Fibroblast of the conjunctiva (primary cell): ENCODE data around the gene PLA2G15.

Experiments
- DNase-seq: peaks from one replicate; pipeline ENCODE4 v3.0.0-alpha.2; 2010; ENCODE audit warnings: low read depth

Gene PLA2G15

GRCh38 chr16:68244903-68245853 is at the start of gene PLA2G15:
PLA2G15 (plus strand) TSS chr16:68245373; CDS start chr16:68245427, 54 bp downstream.
- DNase-seq = peak; percentile 85

GRCh38 chr16:68197250-68197649 is 47.9 kb upstream of the PLA2G15 start:
- DNase-seq = no peak

GRCh38 chr16:68200088-68200783 is 44.9 kb upstream of the PLA2G15 start:
- no peak for DNase-seq

- no peak for DNase-seq
These were observed 43.1 kb upstream of the PLA2G15 start for GRCh38 chr16:68202091-68202519.

GRCh38 chr16:68206245-68206644 is 38.9 kb upstream of the PLA2G15 start:
- DNase-seq = no peak

GRCh38 chr16:68214726-68215125 is 30.4 kb upstream of the PLA2G15 start:
- no peak for DNase-seq

GRCh38 chr16:68215302-68215701 is 29.9 kb upstream of the PLA2G15 start:
- no peak for DNase-seq

GRCh38 chr16:68216240-68216639 is 28.9 kb upstream of the PLA2G15 start:
- DNase-seq = no peak

GRCh38 chr16:68217506-68217905 is 27.7 kb upstream of the PLA2G15 start:
- no peak for DNase-seq

GRCh38 chr16:68219725-68220351 is 25.3 kb upstream of the PLA2G15 start:
- DNase-seq = no peak

- DNase-seq = no peak
These were observed 22.1 kb upstream of the PLA2G15 start for GRCh38 chr16:68223072-68223471.

GRCh38 chr16:68226116-68226515 is 19.1 kb upstream of the PLA2G15 start:
- no peak for DNase-seq

- no peak for DNase-seq
These were observed 17.9 kb upstream of the PLA2G15 start for GRCh38 chr16:68227183-68227793.

GRCh38 chr16:68227850-68228553 is 17.2 kb upstream of the PLA2G15 start:
- no peak for DNase-seq

GRCh38 chr16:68228652-68229051 is 16.5 kb upstream of the PLA2G15 start:
- no peak for DNase-seq

- peak; percentile 51 for DNase-seq
These were observed 15.6 kb upstream of the PLA2G15 start for GRCh38 chr16:68229431-68230175.

- no peak for DNase-seq
These were observed 15.0 kb upstream of the PLA2G15 start for GRCh38 chr16:68230176-68230571.

GRCh38 chr16:68230956-68231355 is 14.2 kb upstream of the PLA2G15 start:
- DNase-seq = no peak

- DNase-seq = no peak
These were observed 13.6 kb upstream of the PLA2G15 start for GRCh38 chr16:68231384-68232136.

GRCh38 chr16:68232335-68232734 is 12.8 kb upstream of the PLA2G15 start:
- DNase-seq = no peak
